Occipital lobe (tissue), 2 donors: ENCODE data around the gene PDZD2. TPM values are rescaled to one million over a fixed set of nuclear protein-coding genes. Genes with fewer than 3 reads are reported as not detected.
A peak's percentile ranks its signal among the peaks of the same experiment; 100 is the strongest.

Experiments
- DNase-seq: peaks from one replicate; lab custom pipeline; 2025; lab: John Stamatoyannopoulos, UW
- total RNA-seq: library from RNA; depleted of rRNA; stranded (reverse); fragments of >200 nt; gene quantifications from one replicate; pipeline ENCODE4 v1.2.3, GENCODE V29; 2014

PDZD2 gene
- total RNA-seq, 1 donor from 2014 or later = 22.0 TPM

- DNase-seq = no peak
Observed at GRCh38 chr5:31913808-31914207, 274.9 kb downstream of the PDZD2 start.

- DNase-seq = no peak
Observed at GRCh38 chr5:31916327-31916726, 277.4 kb downstream of the PDZD2 start.

- no peak for DNase-seq
Observed at GRCh38 chr5:31918739-31919138, 279.8 kb downstream of the PDZD2 start.

- no peak for DNase-seq
Observed at GRCh38 chr5:31921852-31922305, 282.9 kb downstream of the PDZD2 start.

- DNase-seq = no peak
Observed at GRCh38 chr5:31924005-31924404, 285.1 kb downstream of the PDZD2 start.

- DNase-seq = no peak
Observed at GRCh38 chr5:31931874-31932273, 292.9 kb downstream of the PDZD2 start.

GRCh38 chr5:31934156-31934555 is 295.2 kb downstream of the PDZD2 start:
- no peak for DNase-seq

GRCh38 chr5:31935496-31936369 is 296.8 kb downstream of the PDZD2 start:
- no peak for DNase-seq

GRCh38 chr5:31936683-31937082 is 297.8 kb downstream of the PDZD2 start:
- DNase-seq = peak; percentile 4

- DNase-seq = no peak
Observed at GRCh38 chr5:31937226-31937625, 298.3 kb downstream of the PDZD2 start.

- no peak for DNase-seq
Observed at GRCh38 chr5:31937703-31938102, 298.8 kb downstream of the PDZD2 start.

GRCh38 chr5:31939151-31939550 is 300.2 kb downstream of the PDZD2 start:
- no peak for DNase-seq

GRCh38 chr5:31941151-31941755 is 302.3 kb downstream of the PDZD2 start:
- no peak for DNase-seq

GRCh38 chr5:31942546-31942945 is 303.6 kb downstream of the PDZD2 start:
- DNase-seq = no peak

- no peak for DNase-seq
Observed at GRCh38 chr5:31944684-31945445, 305.9 kb downstream of the PDZD2 start.

- DNase-seq = no peak
Observed at GRCh38 chr5:31948006-31948405, 309.1 kb downstream of the PDZD2 start.

GRCh38 chr5:31952067-31952466 is 313.1 kb downstream of the PDZD2 start:
- DNase-seq = no peak

GRCh38 chr5:31954091-31954490 is 315.2 kb downstream of the PDZD2 start:
- no peak for DNase-seq

GRCh38 chr5:31957151-31957550 is 318.2 kb downstream of the PDZD2 start:
- no peak for DNase-seq

- no peak for DNase-seq
Observed at GRCh38 chr5:31962351-31962751, 323.4 kb downstream of the PDZD2 start.

- no peak for DNase-seq
Observed at GRCh38 chr5:31962871-31963307, 324.0 kb downstream of the PDZD2 start.
